IMR-90 (cell line): Measurements from ENCODE around the gene TXNDC12.

Experiments used
- BHLHE40 ChIP-seq: fragments of 150-350 bp; IDR thresholded peaks from 2 replicates; pipeline ENCODE4 v1.6.1; 2016; ENCODE audit warnings: mild to moderate bottlenecking, low read depth, low read length
- CEBPB ChIP-seq: IDR thresholded peaks from 2 replicates; pipeline ENCODE4 v1.6.1; 2012; ENCODE audit warnings: low read depth, low read length, improper control_type of control experiment
- FOS ChIP-seq: fragments of 150-350 bp; IDR thresholded peaks from 2 replicates; pipeline ENCODE4 v1.6.1; 2016; ENCODE audit warnings: low read depth, low read length
- MAFK ChIP-seq: IDR thresholded peaks from 2 replicates; pipeline ENCODE4 v1.6.1; 2012; ENCODE audit warnings: low read depth, low read length, improper control_type of control experiment
- MAZ ChIP-seq: IDR thresholded peaks from 2 replicates; pipeline ENCODE4 v1.6.1; 2012; ENCODE audit warnings: low read depth, mild to moderate bottlenecking, low read length, improper control_type of control experiment, moderate library complexity, borderline replicate concordance
- NFE2L2 ChIP-seq: fragments of 150-350 bp; IDR thresholded peaks from 2 replicates; pipeline ENCODE4 v1.6.1; 2016; ENCODE audit warnings: low read depth, mild to moderate bottlenecking, low read length
- POLR2A ChIP-seq: IDR thresholded peaks from 2 replicates; pipeline ENCODE4 v1.6.1; 2012; ENCODE audit warnings: mild to moderate bottlenecking, low read depth, low read length
- TF ChIP-seq, protein P1 (sequence below): conservative IDR thresholded peaks from 2 replicates; pipeline ENCODE4 v1.5.1; 2012; ENCODE audit warnings: mild to moderate bottlenecking, low read depth, low read length, improper control_type of control experiment
- TF ChIP-seq, protein P2 (sequence below): fragments of 150-350 bp; IDR thresholded peaks from 2 replicates; pipeline ENCODE4 v1.6.1; 2017; ENCODE audit warnings: mild to moderate bottlenecking, antibody characterized with exemption, low read length, low read depth

DNA sequence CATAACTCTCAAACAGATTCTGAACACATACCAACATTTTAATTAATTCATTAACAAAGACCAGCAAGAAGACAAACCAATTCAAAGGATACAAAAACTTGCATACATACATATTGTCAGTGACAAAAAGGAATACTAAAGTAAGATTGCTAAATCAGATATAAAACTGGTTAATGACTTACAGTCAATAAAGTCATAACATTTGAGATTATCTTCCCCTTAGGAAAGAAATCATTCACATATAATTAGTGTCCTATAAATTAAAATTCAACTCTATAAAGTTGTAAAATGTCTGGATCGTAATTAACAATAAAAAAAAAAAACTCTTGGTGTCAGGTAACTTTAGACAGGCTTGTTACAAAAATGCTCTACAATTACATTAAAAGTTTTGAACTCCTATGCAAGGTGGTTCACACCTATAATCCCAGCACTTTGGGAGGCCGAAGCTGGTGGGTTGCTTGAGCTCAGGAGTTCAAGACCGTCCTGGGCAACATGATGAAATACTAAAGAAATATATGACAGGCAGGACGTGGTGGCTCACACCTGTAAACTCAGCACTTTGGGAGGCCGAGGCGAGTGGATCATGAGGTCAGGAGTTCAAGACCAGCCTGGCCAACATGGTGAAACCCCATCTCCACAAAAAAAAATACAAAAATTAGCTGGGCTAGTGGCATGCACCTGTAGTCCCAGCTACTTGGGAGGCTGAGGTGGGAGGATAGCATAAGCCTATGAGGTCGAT is 46.8 kb downstream of the TXNDC12 start:
- TF ChIP-seq CEBPB: no peak
- TF ChIP-seq, protein P1, sequence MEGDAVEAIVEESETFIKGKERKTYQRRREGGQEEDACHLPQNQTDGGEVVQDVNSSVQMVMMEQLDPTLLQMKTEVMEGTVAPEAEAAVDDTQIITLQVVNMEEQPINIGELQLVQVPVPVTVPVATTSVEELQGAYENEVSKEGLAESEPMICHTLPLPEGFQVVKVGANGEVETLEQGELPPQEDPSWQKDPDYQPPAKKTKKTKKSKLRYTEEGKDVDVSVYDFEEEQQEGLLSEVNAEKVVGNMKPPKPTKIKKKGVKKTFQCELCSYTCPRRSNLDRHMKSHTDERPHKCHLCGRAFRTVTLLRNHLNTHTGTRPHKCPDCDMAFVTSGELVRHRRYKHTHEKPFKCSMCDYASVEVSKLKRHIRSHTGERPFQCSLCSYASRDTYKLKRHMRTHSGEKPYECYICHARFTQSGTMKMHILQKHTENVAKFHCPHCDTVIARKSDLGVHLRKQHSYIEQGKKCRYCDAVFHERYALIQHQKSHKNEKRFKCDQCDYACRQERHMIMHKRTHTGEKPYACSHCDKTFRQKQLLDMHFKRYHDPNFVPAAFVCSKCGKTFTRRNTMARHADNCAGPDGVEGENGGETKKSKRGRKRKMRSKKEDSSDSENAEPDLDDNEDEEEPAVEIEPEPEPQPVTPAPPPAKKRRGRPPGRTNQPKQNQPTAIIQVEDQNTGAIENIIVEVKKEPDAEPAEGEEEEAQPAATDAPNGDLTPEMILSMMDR: no peak
- no peak for TF ChIP-seq NFE2L2
- TF ChIP-seq MAZ: no peak
- no peak for TF ChIP-seq POLR2A
- TF ChIP-seq BHLHE40: no peak
- TF ChIP-seq FOS: no peak
- no peak for TF ChIP-seq MAFK
- TF ChIP-seq, protein P2, sequence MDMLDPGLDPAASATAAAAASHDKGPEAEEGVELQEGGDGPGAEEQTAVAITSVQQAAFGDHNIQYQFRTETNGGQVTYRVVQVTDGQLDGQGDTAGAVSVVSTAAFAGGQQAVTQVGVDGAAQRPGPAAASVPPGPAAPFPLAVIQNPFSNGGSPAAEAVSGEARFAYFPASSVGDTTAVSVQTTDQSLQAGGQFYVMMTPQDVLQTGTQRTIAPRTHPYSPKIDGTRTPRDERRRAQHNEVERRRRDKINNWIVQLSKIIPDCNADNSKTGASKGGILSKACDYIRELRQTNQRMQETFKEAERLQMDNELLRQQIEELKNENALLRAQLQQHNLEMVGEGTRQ: no peak
